GM20000 (cell line): ENCODE measurements around the gene RNF5.

ENCODE experiments used
- DNase-seq: peaks from one replicate; pipeline ENCODE4 v3.0.0; 2012; ENCODE audit warnings: low spot score
- CTCF ChIP-seq: IDR thresholded peaks from 2 replicates; pipeline ENCODE4 v1.5.1; 2012; ENCODE audit warnings: mild to moderate bottlenecking, control low read depth; ENCODE audit errors: extremely low read depth, missing control alignments

RNF5 gene

GRCh38 chr6:32177788-32178546 lies at the start of gene RNF5:
TSS of gene RNF5 (plus strand) at chr6:32178405. CDS start at chr6:32178512, 107 bp downstream.
- peak; percentile 92 for DNase-seq
- TF ChIP-seq CTCF: no peak

GRCh38 chr6:32128751-32129296 lies 49.4 kb upstream of the RNF5 start:
- TF ChIP-seq CTCF: no peak
- no peak for DNase-seq

GRCh38 chr6:32129297-32130088 lies 48.7 kb upstream of the RNF5 start:
- TF ChIP-seq CTCF: no peak
- no peak for DNase-seq

GRCh38 chr6:32131439-32131948 lies 46.7 kb upstream of the RNF5 start:
- no peak for DNase-seq
- TF ChIP-seq CTCF: no peak

- no peak for DNase-seq
- no peak for TF ChIP-seq CTCF
These were observed 46.1 kb upstream of the RNF5 start for GRCh38 chr6:32132110-32132509.

GRCh38 chr6:32133786-32134185 lies 44.4 kb upstream of the RNF5 start:
- DNase-seq: no peak
- TF ChIP-seq CTCF: no peak

- no peak for DNase-seq
- no peak for TF ChIP-seq CTCF
These were observed 40.8 kb upstream of the RNF5 start for GRCh38 chr6:32137454-32137853.
